Left ventricle myocardium inferior (tissue), 1 donor: ENCODE data around the gene ATF7. TPM values are rescaled to one million over a fixed set of nuclear protein-coding genes. Genes with fewer than 3 reads are reported as not detected.
"Not testable (repeated sequence)": the region's sequence is repeated elsewhere in the genome, so short reads cannot be mapped to it uniquely, and the experiment has no call there.

Experiments used
- DNase-seq: peaks from one replicate; pipeline ENCODE4 v3.0.0-alpha.2; 2020
- H3K27ac ChIP-seq: fragments of 200-600 bp; replicated peaks from 2 replicates; pipeline ENCODE4 v1.8.0; 2021
- H3K27me3 ChIP-seq: fragments of 200-600 bp; 2 replicates; pipeline ENCODE4 v1.8.0; 2021; ENCODE audit warnings: low read depth
- H3K36me3 ChIP-seq: fragments of 200-600 bp; 2 replicates; pipeline ENCODE4 v1.8.0; 2021
- H3K4me1 ChIP-seq: fragments of 200-600 bp; 2 replicates; pipeline ENCODE4 v1.8.0; 2021
- H3K4me3 ChIP-seq: fragments of 200-600 bp; 2 replicates; pipeline ENCODE4 v1.8.0; 2021; ENCODE audit warnings: mild to moderate bottlenecking, moderate library complexity
- H3K9me3 ChIP-seq: fragments of 200-600 bp; replicated peaks from 2 replicates; pipeline ENCODE4 v1.8.0; 2021
- CTCF ChIP-seq: fragments of 200-600 bp; IDR thresholded peaks from 2 replicates; pipeline ENCODE4 v1.8.0; 2021; ENCODE audit warnings: antibody characterized with exemption, mild to moderate bottlenecking, borderline replicate concordance
- intact Hi-C: fragments of 100-400 bp; cut with micrococcal nuclease; formaldehyde crosslinking; loops from one replicate; pipeline ENCODE4 v1.11.0; 2022
- total RNA-seq: library from RNA; stranded (reverse); fragmentation: NEBNext Ultra II Directional; extraction: Animal tissue kit (Norgen Biotek cat#: 25700); gene quantifications from one replicate; pipeline ENCODE4 v1.2.1, GENCODE V29; 2021
- donor health status: DM: no; HTN: yes; CAD: no; lungs with severe emphysema.

ATF7 gene
- total RNA-seq, 1 donor from 2014 or later, result 29.8 TPM

- no peaks in the 10 kb centered on the region for H3K9me3 ChIP-seq
- intact Hi-C loops, result no loop called here
Observed at GRCh38 chr12:53643232-53643979, 17.2 kb upstream of the ATF7 start.

DNA sequence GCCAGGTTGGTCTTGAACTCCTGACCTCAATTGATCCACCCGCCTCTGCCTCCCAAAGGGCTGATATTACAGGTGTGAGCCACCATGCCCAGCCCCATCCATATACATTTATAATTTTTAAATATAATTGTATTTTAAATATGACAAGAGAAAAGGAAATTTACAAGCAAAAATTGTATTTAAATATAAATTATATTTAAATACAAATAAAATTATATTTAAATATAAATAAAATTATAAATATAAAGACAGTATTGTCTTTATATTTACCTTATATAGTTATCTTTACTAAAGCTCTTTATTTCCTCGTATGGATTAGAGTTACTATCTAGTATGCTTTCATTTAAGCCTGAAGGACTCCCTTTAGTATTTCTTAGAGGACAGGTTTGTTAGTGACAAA, 11.9 kb upstream of the ATF7 start:
- TF ChIP-seq CTCF, result no peak
- intact Hi-C loops, result no loop called here
- no peak for DNase-seq
- Histone ChIP-seq H3K27ac (no peak overlapping the region), H3K4me1 (no peaks in the 10 kb centered on the region), H3K4me3 (no peak overlapping the region), H3K36me3 (no peaks in the 10 kb centered on the region), H3K9me3 (no peaks in the 10 kb centered on the region), H3K27me3 (no peaks in the 10 kb centered on the region)

More at GRCh38 chr12:53643232-53643979, 17.2 kb upstream of the ATF7 start:
- DNase-seq, result no peak
- H3K4me1 ChIP-seq, result peaks cover 4% of the 10 kb centered on the region
- TF ChIP-seq CTCF, result no peak
- H3K27ac ChIP-seq, result no peak overlapping the region
- H3K27me3 ChIP-seq, result no peaks in the 10 kb centered on the region
- H3K4me3 ChIP-seq, result no peak overlapping the region
- H3K36me3 ChIP-seq, result no peaks in the 10 kb centered on the region

GRCh38 chr12:53636641-53637040, 10.5 kb upstream of the ATF7 start:
- intact Hi-C loops, result no loop called here
- H3K9me3 ChIP-seq, result no peaks in the 10 kb centered on the region
- no peaks in the 10 kb centered on the region for H3K36me3 ChIP-seq
- DNase-seq, result no peak
- no peaks in the 10 kb centered on the region for H3K4me1 ChIP-seq
- no peaks in the 10 kb centered on the region for H3K27me3 ChIP-seq
- no peak overlapping the region for H3K4me3 ChIP-seq
- TF ChIP-seq CTCF, result no peak
- no peak overlapping the region for H3K27ac ChIP-seq

- intact Hi-C loops, DNase-seq, H3K27ac ChIP-seq: not testable (repeated sequence)
Observed at GRCh38 chr12:53635708-53636107, 9.5 kb upstream of the ATF7 start.

DNA sequence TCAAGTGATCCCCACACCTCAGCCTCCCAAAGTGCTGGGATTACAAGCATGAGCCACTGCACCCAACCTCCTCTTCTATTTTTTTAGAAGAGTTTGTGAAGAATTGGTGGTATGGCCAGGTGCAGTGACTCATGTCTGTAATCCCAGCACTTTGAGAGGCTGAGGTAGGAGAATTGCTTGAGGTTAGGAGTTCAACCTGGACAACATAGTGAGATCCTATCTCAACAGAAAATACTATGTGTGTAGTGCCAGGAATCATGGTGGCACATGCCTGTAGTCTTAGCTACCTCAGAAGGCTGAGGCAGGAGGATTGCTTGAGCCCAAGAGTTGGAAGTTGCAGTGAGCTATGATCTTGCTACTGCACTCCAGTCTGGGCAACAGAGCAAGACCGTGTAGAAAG, 5.5 kb upstream of the ATF7 start:
- Histone ChIP-seq H3K9me3 (no peaks in the 10 kb centered on the region), H3K27me3 (no peaks in the 10 kb centered on the region), H3K27ac (no peak overlapping the region), H3K4me1 (peaks cover 3% of the 10 kb centered on the region), H3K36me3 (no peaks in the 10 kb centered on the region), H3K4me3 (no peak overlapping the region)
- no peak for DNase-seq
- intact Hi-C loops, result no loop called here
- no peak for TF ChIP-seq CTCF

More at GRCh38 chr12:53635708-53636107, 9.5 kb upstream of the ATF7 start:
- H3K27me3 ChIP-seq, H3K4me3 ChIP-seq, H3K36me3 ChIP-seq, H3K4me1 ChIP-seq, H3K9me3 ChIP-seq: not testable (repeated sequence)

GRCh38 chr12:53627919-53628318, 1.7 kb upstream of the ATF7 start:
- TF ChIP-seq CTCF, result no peak
- Histone ChIP-seq H3K4me1 (peaks cover 31% of the 10 kb centered on the region), H3K9me3 (no peaks in the 10 kb centered on the region), H3K27ac (no peak overlapping the region), H3K36me3 (no peaks in the 10 kb centered on the region), H3K27me3 (no peaks in the 10 kb centered on the region), H3K4me3 (no peak overlapping the region)
- DNase-seq, result no peak
- intact Hi-C loops, result loop anchor here (10.0 kb wide), 1 partner anchor 47 kb away; the partner anchor contains the start of gene ATP5MC2
